Measurements from ENCODE around the gene PCNX1.

The PCNX1 gene

GRCh38 chr14:71150737-71151136 lies 243.5 kb downstream of the PCNX1 start:
- Histone ChIP-seq H3K27me3 (ENCODE audit: insufficient read depth, poor library complexity, severe bottlenecking) (no peaks in the 10 kb centered on the region), H3K4me3 (ENCODE audit: severe bottlenecking) (no peak overlapping the region), H3K36me3 (ENCODE audit: low read depth) (no peaks in the 10 kb centered on the region), H3K27ac (ENCODE audit: poor library complexity, severe bottlenecking) (no peak overlapping the region), H3K4me1 (ENCODE audit: insufficient read depth, poor library complexity, severe bottlenecking) (no peaks in the 10 kb centered on the region), H3K9me3 (ENCODE audit: severe bottlenecking) (peaks cover 22% of the 10 kb centered on the region)
- TF ChIP-seq CTCF (IDR thresholded peaks at IDR 0.05; ENCODE audit: poor library complexity, severe bottlenecking): no peak
- DNase-seq (ENCODE audit: low spot score): no peak
- ATAC-seq (ENCODE audit: low read depth): no peak

- no peaks in the 10 kb centered on the region for H3K4me1 ChIP-seq (ENCODE audit: insufficient read depth, poor library complexity, severe bottlenecking)
- no peak overlapping the region for H3K4me3 ChIP-seq (ENCODE audit: severe bottlenecking)
- H3K36me3 ChIP-seq (ENCODE audit: low read depth): no peaks in the 10 kb centered on the region
- ATAC-seq (ENCODE audit: low read depth) (no peak), DNase-seq (ENCODE audit: low spot score) (no peak)
- no peak for TF ChIP-seq CTCF (IDR thresholded peaks at IDR 0.05; ENCODE audit: poor library complexity, severe bottlenecking)
- H3K27me3 ChIP-seq (ENCODE audit: insufficient read depth, poor library complexity, severe bottlenecking): no peaks in the 10 kb centered on the region
- H3K27ac ChIP-seq (ENCODE audit: poor library complexity, severe bottlenecking): no peak overlapping the region
- peaks cover 9% of the 10 kb centered on the region for H3K9me3 ChIP-seq (ENCODE audit: severe bottlenecking)
Observed at GRCh38 chr14:71155743-71156142, 248.5 kb downstream of the PCNX1 start.

- H3K27me3 ChIP-seq (ENCODE audit: insufficient read depth, poor library complexity, severe bottlenecking): no peaks in the 10 kb centered on the region
- no peak for TF ChIP-seq CTCF (IDR thresholded peaks at IDR 0.05; ENCODE audit: poor library complexity, severe bottlenecking)
- DNase-seq (ENCODE audit: low spot score) (no peak), ATAC-seq (ENCODE audit: low read depth) (no peak)
- H3K27ac ChIP-seq (ENCODE audit: poor library complexity, severe bottlenecking): no peak overlapping the region
- no peaks in the 10 kb centered on the region for H3K36me3 ChIP-seq (ENCODE audit: low read depth)
- peaks cover 3% of the 10 kb centered on the region for H3K4me1 ChIP-seq (ENCODE audit: insufficient read depth, poor library complexity, severe bottlenecking)
- no peaks in the 10 kb centered on the region for H3K9me3 ChIP-seq (ENCODE audit: severe bottlenecking)
- H3K4me3 ChIP-seq (ENCODE audit: severe bottlenecking): no peak overlapping the region
Observed at GRCh38 chr14:71163050-71163841, 256.0 kb downstream of the PCNX1 start.

- no peak for DNase-seq (ENCODE audit: low spot score)
Observed at GRCh38 chr14:71163842-71164629, 256.8 kb downstream of the PCNX1 start.

More at GRCh38 chr14:71163842-71164629, 256.8 kb downstream of the PCNX1 start:
- Histone ChIP-seq H3K36me3 (ENCODE audit: low read depth) (no peaks in the 10 kb centered on the region), H3K4me1 (ENCODE audit: insufficient read depth, poor library complexity, severe bottlenecking) (peaks cover 3% of the 10 kb centered on the region), H3K27me3 (ENCODE audit: insufficient read depth, poor library complexity, severe bottlenecking) (no peaks in the 10 kb centered on the region), H3K4me3 (ENCODE audit: severe bottlenecking) (no peak overlapping the region), H3K27ac (ENCODE audit: poor library complexity, severe bottlenecking) (no peak overlapping the region), H3K9me3 (ENCODE audit: severe bottlenecking) (no peaks in the 10 kb centered on the region)
- no peak for TF ChIP-seq CTCF (IDR thresholded peaks at IDR 0.05; ENCODE audit: poor library complexity, severe bottlenecking)
- ATAC-seq (ENCODE audit: low read depth): no peak

Data from RWPE2 (cell line).